ENCODE results near the gene BBS10.
"Not testable (repeated sequence)": the region's sequence is repeated elsewhere in the genome, so short reads cannot be mapped to it uniquely, and the experiment has no call there.

BBS10 gene

GRCh38 chr12:76348079-76348901 lies at the start of gene BBS10:
Gene BBS10, minus strand, starts transcription at chr12:76348415. Its CDS starts 57 bp downstream, at chr12:76348358.
- peak; percentile 73 to 79 for DNase-seq (ENCODE audit: low read depth in 2 of 2)

DNA sequence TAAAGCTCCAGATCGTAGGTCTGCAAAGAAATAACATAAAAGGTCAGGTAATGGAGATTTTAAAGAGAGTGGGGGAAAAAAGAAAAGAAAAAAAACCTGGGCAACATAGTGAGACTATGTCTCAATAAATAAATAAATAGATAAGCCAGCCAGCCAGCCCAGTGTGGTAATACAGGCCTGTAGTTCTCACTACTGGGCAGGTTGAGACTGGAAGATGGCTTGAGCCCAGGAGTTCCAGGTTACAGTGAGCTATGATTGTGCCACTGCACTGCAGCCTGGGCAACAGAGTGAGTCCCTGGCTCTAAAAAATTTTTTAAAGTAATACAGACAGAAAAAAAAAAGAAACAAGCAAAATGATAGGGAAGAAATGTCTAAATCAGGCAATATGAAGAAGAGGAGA lies 43.2 kb upstream of the BBS10 start:
- DNase-seq (ENCODE audit: low read depth in 2 of 2) = no peak

DNA sequence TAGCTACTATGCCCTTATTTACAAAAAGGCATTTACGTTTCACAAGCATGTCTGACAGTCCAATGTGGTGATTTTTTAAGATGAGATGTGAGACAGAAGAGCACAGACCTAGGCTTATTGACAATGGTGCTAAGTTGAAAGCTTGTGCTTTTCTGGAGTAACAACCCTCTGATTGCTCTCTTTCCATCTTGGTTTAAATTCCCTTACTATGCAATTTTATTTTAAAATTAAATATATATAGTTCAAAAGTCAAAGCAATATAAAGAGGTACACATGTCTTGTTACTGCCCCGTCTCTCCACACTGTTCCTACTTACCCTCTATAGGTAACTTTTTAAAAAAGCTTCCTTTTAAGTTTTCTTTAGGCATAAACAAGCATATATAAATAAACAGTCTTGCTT lies 39.4 kb upstream of the BBS10 start:
- no peak for DNase-seq (ENCODE audit: low read depth in 2 of 2)

DNA sequence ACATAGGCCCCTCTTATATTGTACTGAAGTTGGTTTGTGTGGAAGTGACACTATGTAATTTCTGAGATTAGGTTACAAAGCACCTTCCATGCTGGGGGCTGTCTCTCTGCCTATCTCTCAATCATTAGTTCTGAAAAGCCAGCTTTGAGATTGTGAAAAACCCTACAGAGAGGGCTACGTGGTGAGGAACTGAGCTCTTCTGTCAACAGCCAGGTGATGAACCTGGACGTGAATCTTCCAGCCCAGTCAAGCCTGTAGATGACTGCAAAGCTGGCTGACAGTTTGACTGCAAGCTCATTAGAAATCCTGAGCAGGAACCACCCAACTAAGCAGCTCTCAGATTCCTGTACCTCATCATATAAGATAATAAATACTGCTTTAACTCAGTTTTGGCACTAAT lies 36.3 kb upstream of the BBS10 start:
- no peak for DNase-seq (ENCODE audit: low read depth in 2 of 2)

DNA sequence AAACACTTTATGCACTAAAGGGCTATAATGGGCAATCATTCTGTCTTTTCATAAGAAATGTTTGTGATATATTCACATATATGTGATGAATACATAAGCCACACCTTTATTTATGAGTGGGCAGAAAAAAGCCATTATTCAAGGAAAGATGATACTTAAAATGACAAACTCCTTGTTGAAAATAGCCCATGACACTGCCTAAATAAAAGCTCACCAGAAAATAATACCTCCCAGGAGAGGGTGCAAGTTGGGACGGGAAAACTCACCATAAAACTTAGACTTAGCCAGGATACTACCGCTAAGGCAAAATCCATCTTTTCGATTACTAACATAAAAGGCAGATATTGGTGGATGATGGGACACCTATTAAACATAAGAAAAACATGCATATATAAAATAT lies 35.8 kb upstream of the BBS10 start:
- no peak for DNase-seq (ENCODE audit: low read depth in 2 of 2)

DNA sequence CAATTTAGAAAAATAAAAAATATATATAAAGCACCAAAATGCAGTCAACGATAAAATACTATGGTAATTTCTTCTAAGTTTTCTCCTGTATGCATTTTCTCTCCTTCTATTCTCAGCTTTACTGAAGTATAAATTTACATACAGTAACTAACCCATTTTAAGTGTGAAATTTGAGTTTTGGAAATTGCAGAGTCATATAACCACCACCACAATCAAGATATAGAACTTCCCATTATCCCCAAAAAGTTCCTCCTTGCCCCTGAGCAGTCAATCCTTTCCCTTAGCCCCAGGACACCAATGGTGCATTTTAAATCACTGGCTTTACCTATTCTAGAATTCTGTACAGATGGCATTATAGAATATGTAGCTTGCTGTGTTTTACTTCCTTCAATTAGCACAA lies 31.0 kb upstream of the BBS10 start:
- DNase-seq (ENCODE audit: low read depth in 2 of 2) = no peak

DNA sequence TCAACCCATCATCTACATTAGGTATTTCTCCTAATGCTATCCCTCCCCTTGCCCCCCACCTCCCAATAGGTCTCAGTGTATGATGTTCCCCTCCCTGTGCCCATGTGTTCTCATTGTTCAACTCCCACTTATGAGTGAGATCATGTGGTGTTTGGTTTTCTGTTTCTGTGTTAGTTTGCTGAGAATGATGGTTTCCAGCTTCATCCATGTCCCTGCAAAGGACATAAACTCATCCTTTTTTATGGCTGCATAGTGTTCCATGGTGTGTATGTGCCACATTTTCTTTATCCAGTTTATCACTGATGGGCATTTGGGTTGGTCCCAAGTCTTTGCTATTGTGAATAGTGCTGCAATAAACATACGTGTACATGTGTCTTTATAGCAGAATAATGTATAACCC lies 28.7 kb upstream of the BBS10 start:
- not testable (repeated sequence) for DNase-seq (ENCODE audit: low read depth in 2 of 2)

- no peak for DNase-seq (ENCODE audit: low read depth in 2 of 2)
Measured at GRCh38 chr12:76375939-76376338, 27.7 kb upstream of the BBS10 start.

GRCh38 chr12:76375470-76375869 lies 27.3 kb upstream of the BBS10 start:
- DNase-seq (ENCODE audit: low read depth in 2 of 2) = no peak

- no peak for DNase-seq (ENCODE audit: low read depth in 2 of 2)
Measured at GRCh38 chr12:76374386-76375020, 26.3 kb upstream of the BBS10 start.

DNA sequence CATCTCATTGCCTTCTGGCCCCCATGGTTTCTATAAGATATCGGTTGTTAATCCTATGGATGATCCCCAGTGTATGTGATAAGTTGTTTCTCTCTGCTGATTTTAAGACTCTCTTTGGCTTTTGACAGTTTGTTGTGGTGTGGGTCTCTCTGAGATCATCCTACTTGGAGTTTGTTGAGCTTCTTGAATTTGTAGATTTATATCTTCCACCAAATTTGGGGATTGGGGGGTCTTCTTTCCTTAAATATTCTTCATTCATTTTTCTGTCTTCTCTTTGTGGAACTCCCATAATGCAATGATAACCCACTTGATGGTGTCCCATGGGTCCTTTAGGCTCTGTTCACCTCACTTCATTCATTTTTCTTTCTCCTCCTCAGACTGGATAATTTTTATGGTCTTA lies 20.0 kb upstream of the BBS10 start:
- no peak for DNase-seq (ENCODE audit: low read depth in 2 of 2)

- DNase-seq (ENCODE audit: low read depth in 2 of 2) = no peak
Measured at GRCh38 chr12:76366163-76366562, 17.9 kb upstream of the BBS10 start.

DNA sequence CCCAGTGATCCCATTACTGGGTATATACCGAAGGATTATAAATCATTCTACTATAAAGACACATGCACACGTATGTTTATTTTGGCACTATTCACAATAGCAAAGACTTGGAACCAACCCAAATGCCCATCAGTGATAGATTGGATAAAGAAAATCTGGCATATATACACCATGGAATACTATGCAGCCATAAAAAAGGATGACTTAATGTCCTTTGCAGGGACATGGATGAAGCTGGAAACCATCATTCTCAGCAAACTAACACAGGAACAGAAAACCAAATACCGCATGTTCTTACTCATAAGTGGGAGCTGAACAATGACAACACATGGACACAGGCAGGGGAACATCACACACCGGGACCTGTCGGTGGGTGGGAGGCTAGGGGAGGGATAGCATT lies 15.9 kb upstream of the BBS10 start:
- DNase-seq (ENCODE audit: low read depth in 2 of 2) = not testable (repeated sequence)

GRCh38 chr12:76360316-76360715 lies 12.1 kb upstream of the BBS10 start:
- no peak for DNase-seq (ENCODE audit: low read depth in 2 of 2)

- no peak for DNase-seq (ENCODE audit: low read depth in 2 of 2)
Measured at GRCh38 chr12:76356071-76356470, 7.9 kb upstream of the BBS10 start.

- no peak for DNase-seq (ENCODE audit: low read depth in 2 of 2)
Measured at GRCh38 chr12:76346798-76347420, 1.3 kb downstream of the BBS10 start.

DNA sequence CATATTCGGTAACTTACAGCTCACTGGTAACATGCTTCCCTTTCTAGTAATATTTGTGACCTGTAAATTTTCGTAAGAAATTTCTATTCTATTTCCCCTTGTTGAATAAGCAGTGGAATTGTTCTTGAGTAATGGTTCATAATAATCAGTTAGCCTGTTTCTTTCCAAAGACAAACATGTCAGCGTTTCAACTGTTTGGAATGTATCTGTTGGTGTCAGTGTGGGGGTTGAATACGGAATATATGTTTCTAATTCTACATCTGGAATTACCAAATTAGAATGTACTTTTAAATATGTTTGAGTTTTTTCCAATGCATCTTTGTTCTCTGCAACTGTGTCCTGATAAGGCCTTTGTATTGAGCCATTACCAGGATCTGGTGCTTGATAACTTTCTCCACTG lies 2.0 kb downstream of the BBS10 start:
- no peak for DNase-seq (ENCODE audit: low read depth in 2 of 2)

DNA sequence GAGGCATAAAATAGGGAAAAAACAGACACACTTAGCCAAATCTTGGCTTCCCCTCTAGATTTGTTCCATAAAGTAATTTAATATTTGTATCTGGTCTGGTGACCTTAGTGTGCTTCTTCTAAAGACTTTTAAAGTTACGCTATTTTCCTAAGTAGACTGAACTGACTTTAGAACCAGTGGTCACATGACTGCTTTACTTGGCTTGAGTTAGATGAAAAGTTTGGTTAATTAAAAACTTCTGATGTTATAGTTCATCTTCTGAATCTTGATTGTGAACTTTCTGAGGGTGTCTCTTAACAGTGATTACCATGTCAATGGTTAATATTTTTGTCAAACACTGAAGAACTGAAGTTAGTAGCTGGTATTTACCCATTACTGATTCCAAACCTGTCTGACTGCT lies 2.6 kb downstream of the BBS10 start:
- no peak for DNase-seq (ENCODE audit: low read depth in 2 of 2)

DNA sequence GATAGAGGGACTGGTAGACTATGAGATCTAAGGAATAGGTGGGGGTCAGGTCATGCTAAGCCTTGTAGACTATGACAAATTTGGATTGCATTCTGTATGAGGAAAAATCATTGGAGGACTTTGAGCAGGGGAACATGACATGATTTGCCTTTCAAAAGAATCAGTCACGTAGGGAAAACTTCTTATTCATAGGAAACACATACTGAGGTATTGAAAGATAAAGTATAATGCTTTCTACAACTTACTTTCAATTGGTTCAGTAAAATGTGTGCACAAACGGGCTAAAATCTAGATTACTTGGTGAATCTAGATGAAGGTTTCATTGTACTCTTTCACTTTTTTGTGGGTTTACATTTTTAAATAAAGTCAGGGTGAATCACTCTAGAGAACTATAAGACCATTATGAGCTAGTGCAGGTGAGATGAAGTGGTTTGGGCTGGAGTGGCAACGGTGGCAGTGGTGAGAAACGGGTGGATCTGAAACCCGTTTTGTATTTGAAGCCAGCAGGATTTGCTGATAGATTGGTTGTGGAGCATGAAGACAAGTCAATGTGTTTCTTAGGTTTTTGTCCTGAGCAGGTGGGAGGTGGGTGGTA lies 6.7 kb downstream of the BBS10 start:
- DNase-seq (ENCODE audit: low read depth in 2 of 2) = no peak

DNA sequence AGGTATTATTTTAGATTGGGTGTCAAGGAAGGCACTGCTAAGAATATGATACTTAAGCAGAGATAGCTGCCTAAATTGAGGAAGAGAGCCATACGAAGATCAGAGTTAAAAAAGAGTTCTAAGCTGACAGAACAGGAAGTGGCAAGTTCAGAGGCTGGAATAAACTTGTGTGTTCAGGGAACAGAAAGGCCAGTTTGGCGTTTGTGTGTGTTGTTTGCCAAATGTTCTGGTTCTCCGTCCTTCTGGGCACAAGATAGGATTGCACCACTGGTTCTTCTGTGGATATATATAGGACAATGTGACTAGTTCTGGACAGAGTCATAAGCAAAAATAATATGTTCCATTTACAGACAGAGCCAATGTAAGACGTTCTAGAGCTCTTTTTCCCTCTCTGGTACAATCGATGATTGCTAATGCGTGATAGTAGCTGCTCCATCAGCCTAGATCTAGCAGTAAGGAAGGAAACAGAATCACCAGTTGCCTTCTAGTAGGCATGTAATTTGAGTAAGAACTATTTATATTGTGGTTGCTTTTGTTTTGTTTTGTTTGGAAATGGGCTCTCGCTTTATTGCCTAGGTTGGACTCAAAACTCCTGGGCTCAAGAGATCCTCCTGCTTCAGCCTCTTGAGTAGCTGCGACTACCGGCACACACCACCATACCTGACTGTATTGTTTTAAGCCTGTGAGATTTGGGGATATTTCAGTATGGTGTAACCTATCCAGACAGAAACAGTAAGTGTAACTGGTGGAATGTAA lies 7.4 kb downstream of the BBS10 start:
- no peak for DNase-seq (ENCODE audit: low read depth in 2 of 2)

DNA sequence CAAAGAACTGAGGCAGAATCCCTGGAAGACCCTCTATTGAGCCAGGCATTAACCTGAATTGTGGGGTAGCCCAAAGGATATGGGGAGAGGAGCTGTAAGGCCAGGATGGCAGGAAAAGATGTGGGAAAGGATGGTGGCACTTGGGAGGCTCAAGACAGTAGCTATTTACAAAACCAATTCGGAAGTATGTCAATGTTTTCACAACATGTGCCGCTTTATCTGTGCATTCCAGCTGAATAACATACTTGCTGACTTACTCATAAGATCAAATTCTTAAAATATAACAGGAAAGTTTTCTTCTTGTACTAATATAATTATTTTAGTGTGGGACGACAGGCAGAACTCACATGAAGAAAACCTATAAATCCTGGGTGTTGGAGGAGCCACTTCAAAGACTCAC lies 10.6 kb downstream of the BBS10 start:
- no peak for DNase-seq (ENCODE audit: low read depth in 2 of 2)

DNA sequence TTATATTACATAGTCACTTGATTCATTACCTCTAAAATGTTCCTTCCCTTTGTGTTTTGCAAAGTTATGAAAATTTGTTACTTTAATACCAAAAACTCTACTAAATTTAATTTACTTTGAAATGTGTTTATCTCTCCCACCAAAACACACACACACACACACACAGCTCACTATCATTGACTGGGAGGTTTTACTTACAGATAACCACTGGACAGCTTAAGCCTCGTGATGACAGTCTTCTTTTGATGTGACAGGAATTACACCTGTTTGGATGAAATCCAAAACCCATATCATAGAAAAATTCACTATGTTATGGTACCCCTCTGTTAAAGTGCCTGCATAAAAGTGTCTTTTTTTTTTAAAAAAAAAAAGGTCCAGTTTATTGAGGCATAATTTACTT lies 15.6 kb downstream of the BBS10 start:
- no peak for DNase-seq (ENCODE audit: low read depth in 2 of 2)

All from activated CD4-positive, alpha-beta T cell treated with anti-CD3 and anti-CD28 coated beads for 24 hours (primary cell).